Hepatocyte (in vitro differentiated cells): ENCODE measurements around the gene CCDC68. TPM values are rescaled to one million over a fixed set of nuclear protein-coding genes. Genes with fewer than 3 reads are reported as not detected.

Source experiments
- DNase-seq: peaks from one replicate; pipeline ENCODE4 v3.0.0-alpha.2; 2016; ENCODE audit warnings: low spot score
- H2AFZ ChIP-seq: fragments of 200-600 bp; sonication (generic); 2 replicates; pipeline ENCODE4 v1.6.0; 2016; ENCODE audit warnings: antibody characterized with exemption, mild to moderate bottlenecking
- H3K27ac ChIP-seq: fragments of 200-600 bp; sonication (generic); 2 replicates; pipeline ENCODE4 v1.5.1; 2016; ENCODE audit warnings: mild to moderate bottlenecking
- H3K27me3 ChIP-seq: fragments of 200-600 bp; sonication (generic); 2 replicates; pipeline ENCODE4 v1.6.1; 2016
- H3K36me3 ChIP-seq: fragments of 200-600 bp; sonication (generic); replicated peaks from 2 replicates; pipeline ENCODE4 v1.5.1; 2016; ENCODE audit warnings: low read depth; ENCODE audit not compliant: insufficient read depth
- H3K4me1 ChIP-seq: fragments of 200-600 bp; sonication (generic); 2 replicates; pipeline ENCODE4 v1.5.1; 2016; ENCODE audit warnings: mild to moderate bottlenecking, moderate library complexity; ENCODE audit not compliant: insufficient read depth
- H3K4me2 ChIP-seq: fragments of 200-600 bp; sonication (generic); 2 replicates; pipeline ENCODE4 v1.6.0; 2016
- H3K4me3 ChIP-seq: fragments of 200-600 bp; sonication (generic); 2 replicates; pipeline ENCODE4 v1.5.1; 2016; ENCODE audit warnings: mild to moderate bottlenecking
- H3K79me2 ChIP-seq: fragments of 200-600 bp; sonication (generic); 2 replicates; pipeline ENCODE4 v1.6.0; 2017; ENCODE audit warnings: mild to moderate bottlenecking
- H3K9me2 ChIP-seq: fragments of 200-600 bp; sonication (generic); replicated peaks from 2 replicates; pipeline ENCODE4 v1.6.0; 2017; ENCODE audit warnings: mild to moderate bottlenecking; ENCODE audit not compliant: insufficient read depth
- H3K9me3 ChIP-seq: fragments of 200-600 bp; sonication (generic); 2 replicates; pipeline ENCODE4 v1.5.1; 2016; ENCODE audit warnings: low read depth, mild to moderate bottlenecking
- H4K20me1 ChIP-seq: fragments of 200-600 bp; sonication (generic); 2 replicates; pipeline ENCODE4 v1.6.0; 2016; ENCODE audit warnings: mild to moderate bottlenecking; ENCODE audit not compliant: insufficient read depth, poor library complexity, severe bottlenecking
- EZH2 ChIP-seq: fragments of 200-600 bp; sonication (generic); IDR thresholded peaks from 2 replicates; pipeline ENCODE4 v1.6.1; 2016; ENCODE audit warnings: antibody characterized with exemption, mild to moderate bottlenecking, borderline replicate concordance
- EZH2phosphoT487 ChIP-seq: fragments of 200-600 bp; sonication (generic); IDR thresholded peaks from one replicate; pipeline ENCODE4 v1.6.1; 2018; ENCODE audit warnings: antibody characterized with exemption, mild to moderate bottlenecking, low read depth, moderate library complexity; ENCODE audit not compliant: unreplicated experiment, severe bottlenecking
- WGBS: methylation state at CpG from one replicate; pipeline ENCODE4 v1.1.6; 2016; ENCODE audit warnings: low lambda C conversion rate; ENCODE audit errors: missing lambda C conversion rate; 5-methylcytosine and 5-hydroxymethylcytosine counted together
- polyA plus RNA-seq: library from polyadenylated mRNA; unstranded; fragments of >200 nt; fragmentation: Nextera tagmentation; extraction: Ambion mirVana; gene quantifications from 2 replicates; pipeline ENCODE4 v1.2.1, GENCODE V29; 2016
- total RNA-seq: library from RNA; depleted of rRNA; stranded (reverse); fragments of >200 nt; gene quantifications from 2 replicates; pipeline ENCODE4 v1.2.3, GENCODE V29; 2014
- TF ChIP-seq, protein P1 (sequence below): fragments of 200-600 bp; sonication (generic); IDR thresholded peaks from 2 replicates; pipeline ENCODE4 v1.5.1; 2016; ENCODE audit warnings: antibody characterized with exemption, mild to moderate bottlenecking; ENCODE audit not compliant: poor library complexity

Gene CCDC68
- total and polyA plus RNA-seq, 2 experiments from 2014 or later: 6.7 to 13.0 TPM

DNA sequence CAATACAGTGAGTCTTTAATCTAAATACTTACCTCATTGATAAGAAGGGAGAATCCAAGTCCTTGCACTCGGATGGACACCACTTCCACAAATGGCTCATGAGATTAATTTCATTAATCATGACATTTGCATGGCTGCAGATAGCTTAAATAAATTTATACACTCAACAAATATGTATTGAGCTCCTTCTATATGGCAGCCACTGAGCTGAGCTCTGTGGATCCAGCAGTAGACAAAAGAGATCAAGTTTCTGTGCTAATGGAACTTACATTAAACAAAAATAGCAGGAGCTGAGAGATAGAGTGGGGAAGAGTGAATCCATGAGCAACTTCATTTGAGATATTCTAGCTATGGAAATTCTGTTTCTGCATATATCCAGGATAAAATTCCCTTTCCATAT is 86.6 kb downstream of the CCDC68 start:
- no peaks in the 10 kb centered on the region for H3K79me2 ChIP-seq
- DNase-seq: no peak
- no peaks in the 10 kb centered on the region for H3K36me3 ChIP-seq
- H4K20me1 ChIP-seq: no peaks in the 10 kb centered on the region
- TF ChIP-seq EZH2 (no peak), EZH2phosphoT487 (no peak)
- TF ChIP-seq, protein P1, sequence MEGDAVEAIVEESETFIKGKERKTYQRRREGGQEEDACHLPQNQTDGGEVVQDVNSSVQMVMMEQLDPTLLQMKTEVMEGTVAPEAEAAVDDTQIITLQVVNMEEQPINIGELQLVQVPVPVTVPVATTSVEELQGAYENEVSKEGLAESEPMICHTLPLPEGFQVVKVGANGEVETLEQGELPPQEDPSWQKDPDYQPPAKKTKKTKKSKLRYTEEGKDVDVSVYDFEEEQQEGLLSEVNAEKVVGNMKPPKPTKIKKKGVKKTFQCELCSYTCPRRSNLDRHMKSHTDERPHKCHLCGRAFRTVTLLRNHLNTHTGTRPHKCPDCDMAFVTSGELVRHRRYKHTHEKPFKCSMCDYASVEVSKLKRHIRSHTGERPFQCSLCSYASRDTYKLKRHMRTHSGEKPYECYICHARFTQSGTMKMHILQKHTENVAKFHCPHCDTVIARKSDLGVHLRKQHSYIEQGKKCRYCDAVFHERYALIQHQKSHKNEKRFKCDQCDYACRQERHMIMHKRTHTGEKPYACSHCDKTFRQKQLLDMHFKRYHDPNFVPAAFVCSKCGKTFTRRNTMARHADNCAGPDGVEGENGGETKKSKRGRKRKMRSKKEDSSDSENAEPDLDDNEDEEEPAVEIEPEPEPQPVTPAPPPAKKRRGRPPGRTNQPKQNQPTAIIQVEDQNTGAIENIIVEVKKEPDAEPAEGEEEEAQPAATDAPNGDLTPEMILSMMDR: no peak
- no peak overlapping the region for H3K27ac ChIP-seq
- no peak overlapping the region for H3K4me2 ChIP-seq
- WGBS: 74% methylated on average over 1 of the region's 1 CpG
- H3K4me1 ChIP-seq: peaks cover 12% of the 10 kb centered on the region
- no peaks in the 10 kb centered on the region for H3K27me3 ChIP-seq
- H2AFZ ChIP-seq: no peak overlapping the region
- H3K9me3 ChIP-seq: no peaks in the 10 kb centered on the region
- no peaks in the 10 kb centered on the region for H3K9me2 ChIP-seq
- H3K4me3 ChIP-seq: no peak overlapping the region

DNA sequence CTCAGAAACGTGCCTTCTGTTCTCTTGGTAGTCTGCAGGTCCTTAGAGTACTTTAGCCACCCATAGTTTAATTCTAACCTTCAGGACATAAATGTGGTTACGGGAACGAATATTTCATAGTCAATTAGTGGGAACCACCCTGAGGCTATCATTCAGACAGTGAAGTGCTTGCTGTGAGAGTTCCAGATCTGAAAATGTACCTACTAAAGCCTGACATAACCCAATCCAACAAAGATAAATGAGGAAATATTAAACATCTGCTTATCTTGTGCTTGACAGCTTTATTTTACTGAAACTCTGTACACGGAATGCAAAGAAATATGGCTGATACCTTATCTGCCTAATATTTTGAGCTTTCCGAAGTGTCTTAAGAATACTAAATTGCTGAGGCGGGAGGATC is 88.0 kb downstream of the CCDC68 start:
- Histone ChIP-seq H3K27ac (no peak overlapping the region), H3K4me2 (no peak overlapping the region), H3K36me3 (no peaks in the 10 kb centered on the region), H3K9me3 (no peaks in the 10 kb centered on the region), H4K20me1 (no peaks in the 10 kb centered on the region), H3K27me3 (no peaks in the 10 kb centered on the region), H3K79me2 (no peaks in the 10 kb centered on the region), H3K4me1 (peaks cover 12% of the 10 kb centered on the region), H3K9me2 (no peaks in the 10 kb centered on the region), H2AFZ (no peak overlapping the region), H3K4me3 (no peak overlapping the region)
- DNase-seq: no peak
- WGBS: 66% methylated on average over 6 of the region's 6 CpGs
- TF ChIP-seq EZH2phosphoT487 (no peak), EZH2 (no peak)
- TF ChIP-seq, protein P1: no peak

DNA sequence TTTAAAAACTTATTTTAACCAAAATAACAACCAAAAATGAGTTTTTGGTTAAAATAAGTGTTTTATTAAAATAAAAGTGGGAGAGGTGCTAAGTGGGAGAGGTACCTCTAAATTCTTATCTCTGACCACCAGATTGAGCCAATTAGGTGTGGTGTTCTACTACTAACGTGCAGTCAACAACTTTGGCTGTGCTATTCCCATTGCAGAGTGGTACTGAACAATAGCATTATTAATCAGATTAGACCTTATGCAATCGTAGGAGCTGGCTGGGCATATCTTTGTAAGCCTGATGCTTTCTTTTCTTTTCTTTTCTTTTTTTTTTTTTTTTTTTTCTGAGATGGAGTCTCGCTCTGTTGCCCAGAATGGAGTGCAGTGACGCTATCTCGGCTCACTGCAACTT is 92.1 kb downstream of the CCDC68 start:
- Histone ChIP-seq H2AFZ (no peak overlapping the region), H3K36me3 (no peaks in the 10 kb centered on the region), H3K27ac (no peak overlapping the region), H3K9me3 (no peaks in the 10 kb centered on the region), H3K4me1 (no peaks in the 10 kb centered on the region), H3K4me2 (no peak overlapping the region), H3K4me3 (no peak overlapping the region), H3K79me2 (no peaks in the 10 kb centered on the region), H3K27me3 (no peaks in the 10 kb centered on the region), H3K9me2 (no peaks in the 10 kb centered on the region), H4K20me1 (no peaks in the 10 kb centered on the region)
- TF ChIP-seq EZH2phosphoT487 (no peak), EZH2 (no peak)
- TF ChIP-seq, protein P1: no peak
- 94% methylated on average over 5 of the region's 5 CpGs for WGBS
- DNase-seq: no peak

DNA sequence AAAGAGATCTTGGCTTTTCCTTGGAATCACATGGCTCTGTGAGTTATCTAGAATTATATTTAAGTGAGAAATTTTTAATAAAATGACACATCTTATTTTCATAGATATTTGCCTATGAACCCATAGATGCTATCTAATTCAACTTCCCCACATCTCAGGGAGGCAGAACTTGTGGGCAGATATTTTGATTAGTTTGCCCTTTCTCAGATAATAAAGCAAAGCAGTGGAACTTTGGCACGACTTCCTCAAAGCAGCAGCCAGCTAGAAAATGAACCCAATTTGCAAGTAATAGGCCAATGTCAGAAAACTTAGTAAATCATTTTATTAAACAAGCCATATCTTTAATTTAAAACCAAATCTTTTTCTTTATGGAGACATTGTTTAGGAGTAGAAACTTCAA is 98.3 kb downstream of the CCDC68 start:
- Histone ChIP-seq H3K9me3 (no peaks in the 10 kb centered on the region), H3K4me1 (no peaks in the 10 kb centered on the region), H3K27ac (no peak overlapping the region), H3K36me3 (no peaks in the 10 kb centered on the region), H3K27me3 (no peaks in the 10 kb centered on the region), H3K79me2 (no peaks in the 10 kb centered on the region), H4K20me1 (no peaks in the 10 kb centered on the region), H3K9me2 (no peaks in the 10 kb centered on the region), H3K4me3 (no peak overlapping the region), H3K4me2 (no peak overlapping the region), H2AFZ (no peak overlapping the region)
- TF ChIP-seq EZH2: no peak
- no peak for TF ChIP-seq EZH2phosphoT487
- TF ChIP-seq, protein P1: no peak
- DNase-seq: no peak
- 86% methylated on average over 1 of the region's 1 CpG for WGBS
